GM18505 (cell line): ENCODE results near the gene ACAD11.

Experiments used
- ATAC-seq: cut with Tn5 transposase; IDR thresholded peaks from one replicate; pipeline ENCODE4 v1.9.1; 2021; ENCODE audit not compliant: unreplicated experiment
- POLR2A ChIP-seq: IDR thresholded peaks from 4 replicates; pipeline ENCODE4 v1.6.1; 2011; ENCODE audit warnings: borderline replicate concordance; ENCODE audit not compliant: insufficient read depth, insufficient read length; ENCODE audit errors: extremely low read depth

ACAD11 gene

DNA sequence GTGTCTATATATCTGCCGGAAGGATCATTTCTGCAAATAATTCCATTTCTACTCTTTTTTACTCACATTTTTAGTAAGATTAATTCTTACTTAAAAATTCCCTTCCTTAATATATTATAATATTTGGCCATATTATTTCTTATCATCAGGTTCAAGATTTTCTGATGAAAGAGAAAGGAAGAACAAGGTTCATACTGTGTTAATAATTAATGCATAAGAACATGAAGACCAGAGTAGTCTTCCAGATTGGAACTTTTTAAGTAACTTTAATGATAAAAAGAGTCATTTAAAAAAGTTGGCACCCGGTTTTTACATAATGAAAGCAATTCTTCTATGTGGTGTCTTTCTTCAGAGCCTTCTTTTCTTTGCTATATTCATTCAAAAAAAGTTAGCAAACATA lies 61.9 kb downstream of the ACAD11 start:
- no peak for TF ChIP-seq POLR2A
- no peak for ATAC-seq

DNA sequence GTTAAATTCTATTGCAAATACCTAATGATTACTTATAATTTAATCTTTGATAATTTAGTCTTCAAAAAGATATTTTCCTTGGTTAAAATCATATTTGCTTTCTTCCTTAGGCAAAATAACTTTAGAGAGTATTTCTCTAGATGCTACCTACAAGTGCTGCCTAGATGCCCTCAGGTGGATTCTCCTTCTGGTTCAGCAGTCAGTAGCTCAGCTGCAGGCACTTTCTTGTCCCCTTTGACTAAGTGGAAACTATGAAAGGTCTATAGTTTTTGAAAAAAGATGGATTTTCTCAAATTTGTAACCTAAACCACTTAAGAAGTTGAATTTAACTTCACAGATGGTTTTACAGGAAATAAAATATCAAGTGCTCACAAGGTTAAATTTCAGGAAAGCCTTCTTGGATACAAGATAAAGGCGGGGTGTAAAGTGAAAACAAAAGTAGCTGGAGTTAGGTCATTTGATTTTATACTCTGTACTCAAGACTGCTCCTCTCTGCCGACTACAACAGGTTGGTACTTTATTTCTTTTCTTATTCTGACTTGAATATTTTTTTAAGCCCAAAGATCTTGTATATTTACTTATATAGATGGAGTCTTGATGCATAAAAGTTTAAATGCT lies 62.7 kb downstream of the ACAD11 start, which contains the start of gene ACKR4:
Gene ACKR4 (plus strand): TSS at position 455 of the 618 bp plus-strand sequence. CDS start 3,128 bp downstream, outside the sequence.
- TF ChIP-seq POLR2A = no peak
- no peak for ATAC-seq

DNA sequence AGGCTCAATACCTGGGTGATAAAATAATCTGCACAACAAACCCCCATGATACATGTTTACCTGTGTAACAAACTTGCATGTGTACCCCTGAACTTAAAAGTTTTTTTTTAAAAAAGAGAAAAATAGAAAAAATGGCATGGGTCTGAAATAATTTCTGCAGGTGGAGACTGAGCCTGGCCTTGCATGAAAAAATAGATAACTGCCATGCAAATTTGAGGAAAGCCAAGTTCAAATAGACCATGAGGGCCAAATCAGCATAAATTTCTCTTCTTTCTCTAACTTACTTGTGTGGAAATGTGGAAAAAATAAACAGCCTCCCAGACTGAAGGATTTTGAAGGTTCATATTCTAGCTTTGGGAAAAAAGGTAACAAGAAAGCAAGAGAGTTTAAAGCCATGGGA lies 63.3 kb downstream of the ACAD11 start:
- no peak for TF ChIP-seq POLR2A
- no peak for ATAC-seq

DNA sequence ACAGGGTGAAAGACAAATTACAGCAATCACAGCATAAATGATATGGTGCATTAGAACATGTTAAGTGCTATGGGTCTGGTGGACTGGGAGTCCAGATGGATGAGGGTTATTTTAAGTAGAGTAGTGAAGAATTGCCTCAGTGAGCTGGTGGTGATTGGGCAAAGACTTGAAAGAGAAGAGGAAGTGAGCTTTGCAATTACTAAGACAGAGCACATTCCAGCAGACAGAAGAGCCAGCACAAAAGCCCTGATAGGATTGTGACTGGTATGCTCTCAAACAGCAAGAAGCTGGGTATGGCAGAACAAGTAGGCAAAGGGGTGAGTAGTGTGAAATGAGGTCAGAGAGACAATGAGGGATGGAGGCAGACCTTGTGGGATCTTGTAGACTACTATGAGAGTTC lies 64.6 kb downstream of the ACAD11 start:
- no peak for TF ChIP-seq POLR2A
- no peak for ATAC-seq

DNA sequence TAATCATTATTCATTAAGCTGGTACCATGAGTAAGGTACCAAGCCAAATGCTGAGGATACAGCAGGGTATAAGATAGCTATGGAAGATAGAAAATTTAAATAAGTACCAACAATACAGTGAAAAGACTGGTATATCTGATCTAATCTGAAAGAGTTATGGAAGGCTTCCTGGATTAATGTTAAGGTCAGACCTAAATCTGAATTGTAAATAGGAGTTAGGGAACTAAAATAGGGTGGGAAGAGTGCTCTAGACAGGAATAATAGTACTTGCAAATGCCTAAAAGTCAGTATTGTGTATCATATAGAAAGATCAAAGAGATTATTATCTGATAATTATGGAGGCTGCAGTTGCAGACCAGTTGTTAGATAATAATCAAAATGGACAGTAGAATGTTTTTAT lies 65.1 kb downstream of the ACAD11 start:
- no peak for TF ChIP-seq POLR2A
- no peak for ATAC-seq

DNA sequence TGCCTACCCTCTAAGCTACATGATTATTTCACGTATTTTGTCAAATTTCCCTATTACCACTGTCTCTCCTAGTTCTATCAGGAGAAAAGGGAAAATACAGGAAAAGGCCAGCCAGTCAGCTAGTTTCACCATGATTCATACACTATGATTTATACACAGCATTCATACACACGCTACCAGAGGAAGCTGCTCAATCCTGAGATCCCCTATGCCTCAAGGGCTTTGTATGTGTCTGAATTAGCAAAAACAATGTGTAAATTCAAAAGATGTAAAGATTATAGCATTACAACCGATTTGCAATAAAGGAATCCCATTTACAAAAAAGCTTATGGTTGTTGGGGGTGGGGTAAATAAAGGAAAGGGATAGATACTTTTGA lies 65.7 kb downstream of the ACAD11 start:
- no peak for TF ChIP-seq POLR2A
- ATAC-seq = no peak

DNA sequence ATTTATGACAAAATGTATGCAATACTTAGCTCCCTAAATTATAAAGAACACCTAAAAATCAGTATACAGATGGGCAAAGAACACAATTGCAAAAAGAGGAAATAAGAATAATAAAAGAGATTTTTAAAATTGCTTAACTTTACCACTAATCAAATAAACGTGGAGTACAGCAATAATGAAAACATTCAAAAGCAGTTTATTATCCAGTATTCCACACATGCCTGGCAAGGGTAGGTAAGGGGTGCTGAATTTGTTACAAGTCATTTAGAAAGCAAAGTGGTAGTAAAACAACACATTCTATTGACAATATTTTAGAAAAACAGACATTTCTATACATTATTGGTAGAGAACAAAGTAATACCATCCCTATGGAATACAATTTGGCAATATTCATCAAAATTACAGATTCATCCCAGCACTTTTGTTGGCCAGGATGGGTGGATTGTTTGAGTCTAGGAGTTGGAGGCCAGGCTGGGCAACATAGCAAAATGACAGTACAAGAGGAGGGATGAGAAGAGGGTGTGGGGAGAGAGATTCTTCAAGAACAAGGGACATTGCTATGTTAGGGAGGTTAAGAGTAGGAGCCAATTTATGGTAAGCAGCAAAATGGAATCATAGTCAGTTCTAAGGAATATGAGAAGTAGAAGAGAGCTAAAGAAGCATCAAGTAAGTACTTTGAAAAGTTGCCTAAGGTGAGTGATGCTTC lies 66.2 kb downstream of the ACAD11 start:
- no peak for ATAC-seq
- TF ChIP-seq POLR2A = no peak

DNA sequence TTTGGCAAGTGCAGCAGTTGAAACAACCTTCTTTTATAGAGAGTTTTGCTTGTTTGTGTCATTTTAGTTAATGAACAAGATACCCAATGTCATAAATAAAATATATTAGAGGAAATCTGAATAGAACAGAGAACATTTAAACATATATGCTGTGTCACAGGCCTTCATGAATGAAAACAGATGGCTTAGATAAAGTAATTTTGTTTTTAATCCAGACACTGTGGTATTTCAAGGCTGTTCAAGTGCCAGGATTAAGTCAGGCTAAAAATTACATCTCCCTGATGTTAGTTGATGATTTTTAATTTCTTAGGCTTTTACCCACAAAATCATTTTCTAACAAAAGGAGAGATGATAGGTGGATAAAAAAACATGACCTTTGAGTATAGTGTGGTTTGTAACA lies 67.4 kb downstream of the ACAD11 start:
- ATAC-seq = no peak

DNA sequence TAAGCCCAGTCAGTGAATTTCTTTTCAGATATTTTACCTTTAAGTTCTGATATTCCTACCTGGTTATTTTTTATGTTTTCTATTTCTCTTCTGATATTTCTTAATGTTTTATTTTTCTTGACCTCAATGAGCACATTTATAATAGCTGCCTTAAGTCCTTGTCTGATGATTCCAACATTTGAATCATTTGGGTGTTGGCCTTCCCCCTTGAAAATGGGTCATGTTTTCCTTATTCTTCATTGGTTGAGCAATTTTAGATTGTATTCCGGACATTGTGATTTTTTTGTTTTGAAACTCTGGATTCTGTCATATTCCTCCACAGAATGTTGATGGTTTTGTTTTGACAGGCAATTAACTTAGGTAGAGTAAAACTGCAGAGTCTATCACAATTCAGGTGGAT lies 72.2 kb downstream of the ACAD11 start:
- TF ChIP-seq POLR2A = no peak

More for the DNA sequence above, 67.4 kb downstream of the ACAD11 start:
- no peak for TF ChIP-seq POLR2A

DNA sequence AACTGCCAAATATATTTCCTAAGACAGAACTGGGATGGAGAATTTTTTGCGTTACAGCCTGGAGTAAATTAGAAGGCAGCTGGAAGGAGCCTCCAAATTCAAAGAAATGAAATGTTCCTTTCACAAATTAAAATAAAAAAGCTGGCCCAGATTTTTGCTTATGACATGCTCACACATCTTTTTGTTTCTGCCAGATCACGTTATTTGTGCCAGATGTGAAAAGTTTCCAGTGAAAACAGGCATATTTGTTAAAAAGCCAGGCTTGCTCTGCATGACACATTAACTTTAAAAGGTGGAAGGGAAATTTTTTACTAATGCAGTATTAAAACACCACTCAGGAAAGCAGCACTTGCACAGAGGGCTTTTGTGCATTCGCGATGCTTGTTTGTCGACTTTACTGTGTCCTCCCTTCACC lies 85.8 kb downstream of the ACAD11 start:
- no peak for ATAC-seq
- TF ChIP-seq POLR2A = no peak

More for the DNA sequence above, 72.2 kb downstream of the ACAD11 start:
- ATAC-seq = no peak

DNA sequence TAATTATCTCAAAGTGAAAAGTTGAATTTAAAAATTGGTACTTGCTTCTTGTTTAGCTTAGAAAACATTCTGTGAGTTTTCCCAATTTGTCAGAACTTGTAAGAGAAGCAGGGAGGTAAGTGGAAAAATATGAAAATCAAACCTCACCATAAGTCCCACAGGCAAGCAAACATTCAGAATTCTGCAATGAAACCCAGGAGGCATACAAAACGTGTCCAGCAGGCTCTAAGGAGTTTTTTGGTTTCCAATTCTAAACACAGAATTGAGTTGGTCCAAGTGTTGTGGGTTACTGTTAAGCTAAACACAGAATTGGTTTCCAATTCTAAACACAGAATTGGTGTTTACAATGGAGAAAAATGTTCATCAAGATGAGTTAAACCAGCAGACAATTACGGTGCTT lies 89.6 kb downstream of the ACAD11 start:
- no peak for ATAC-seq
- TF ChIP-seq POLR2A = no peak

DNA sequence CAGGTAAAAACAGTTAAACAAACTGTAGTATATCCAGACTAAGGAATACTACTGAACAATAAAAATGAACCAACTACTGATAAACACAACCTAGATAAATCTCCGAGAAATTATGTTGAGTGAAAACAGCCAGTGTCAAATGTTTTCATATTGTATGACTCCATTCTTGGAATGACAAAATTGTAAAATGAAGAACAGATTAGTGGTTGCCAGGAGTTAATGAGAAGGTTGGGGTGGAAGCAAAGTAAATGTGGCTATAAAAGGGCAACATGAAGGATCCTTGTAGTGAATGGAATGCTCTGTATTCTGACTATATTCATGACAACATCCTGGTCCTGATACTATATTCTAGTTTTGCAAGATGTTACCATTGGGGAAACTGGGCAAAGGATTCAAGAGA lies 90.0 kb downstream of the ACAD11 start:
- no peak for TF ChIP-seq POLR2A
- ATAC-seq = no peak

DNA sequence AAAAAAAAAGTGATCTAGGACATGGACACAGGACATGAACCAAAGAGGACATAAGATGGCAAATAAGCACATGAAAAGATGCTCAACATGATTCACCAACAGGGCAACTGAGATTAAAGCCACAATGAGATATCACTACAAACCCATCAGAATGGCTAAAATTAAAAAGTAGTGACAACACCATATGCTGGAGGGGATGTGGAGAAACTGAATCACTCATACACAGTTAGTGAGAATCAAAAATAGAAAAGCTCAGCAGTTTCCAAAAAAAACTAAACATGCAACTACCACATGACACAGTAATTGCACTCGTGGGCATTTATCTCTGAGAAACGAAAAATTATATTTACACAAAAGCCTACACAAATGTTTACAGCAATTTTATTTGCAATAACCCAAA lies 90.5 kb downstream of the ACAD11 start:
- no peak for TF ChIP-seq POLR2A
- ATAC-seq = no peak

DNA sequence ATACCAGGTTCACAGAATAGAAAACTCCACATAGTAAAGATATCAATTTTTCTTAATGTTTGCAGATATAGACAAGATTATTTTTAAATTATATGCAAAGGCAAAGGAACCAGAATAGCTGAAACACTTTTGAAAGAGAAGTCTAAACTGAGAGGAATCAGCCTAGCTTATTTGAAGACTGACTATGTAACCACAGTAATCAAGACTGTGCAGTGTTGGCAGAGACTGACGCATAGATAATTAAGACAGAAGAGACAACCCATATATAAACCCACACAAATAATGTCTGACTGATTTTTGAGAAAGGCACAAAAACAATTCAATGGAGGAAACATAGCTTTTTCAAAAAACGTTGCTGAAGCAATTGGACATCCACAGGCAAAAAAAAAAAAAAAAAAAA lies 91.2 kb downstream of the ACAD11 start:
- no peak for TF ChIP-seq POLR2A
- no peak for ATAC-seq
